HepG2 (cell line): Measurements from ENCODE around the gene ATG2A. TPM values are rescaled to one million over a fixed set of nuclear protein-coding genes. Genes with fewer than 3 reads are reported as not detected.
A peak's percentile ranks its signal among the peaks of the same experiment; 100 is the strongest.

Experiments
- ARNT ChIP-seq: fragments of 450-650 bp; IDR thresholded peaks from 2 replicates; pipeline ENCODE4 v1.6.1; 2017
- MAFK ChIP-seq, 2 experiments: IDR thresholded peaks in 1 of 2; conservative IDR thresholded peaks in 1 of 2; 2 replicates each; pipeline ENCODE4 v1.6.1; 2011; ENCODE audit warnings: improper control_type of control experiment in 2 of 2, low read length in 2 of 2
- NFE2L2 ChIP-seq: fragments of 150-350 bp; IDR thresholded peaks from 2 replicates; pipeline ENCODE4 v1.6.1; 2014; ENCODE audit warnings: low read length
- PPARG ChIP-seq: conservative IDR thresholded peaks from 2 replicates; pipeline ENCODE4 v1.6.1; 2016; ENCODE audit warnings: missing biosample characterization, missing genetic modification reagents
- ZMYM2 ChIP-seq: sonication (generic); formaldehyde crosslinking; IDR thresholded peaks from 2 replicates; pipeline ENCODE4 v1.8.0; 2022; ENCODE audit warnings: mild to moderate bottlenecking, missing genetic modification reagents
- ZSCAN22 ChIP-seq: sonication (generic); formaldehyde crosslinking; IDR thresholded peaks from 2 replicates; pipeline ENCODE4 v1.4.0; 2020; ENCODE audit warnings: mild to moderate bottlenecking, missing genetic modification reagents
- polyA plus RNA-seq, 8 experiments: library from polyadenylated mRNA; depleted of rRNA in 3 of 8; stranded (reverse) in 7 of 8; unstranded in 1 of 8; fragments of >200 nt; fragmentation: Illumina TruSeq in 4 of 8; extraction: Trizol in 4 of 8; gene quantifications; 2 replicates each; pipeline versions ENCODE4 v1.2.1 to v1.2.3, GENCODE V29; 2011 to 2016; ENCODE audit warnings: low read depth in 4 of 8, missing spikeins in 1 of 8, mixed read lengths in 1 of 8; ENCODE audit not compliant: insufficient read depth in 1 of 8
- total RNA-seq, 5 experiments: library from RNA; depleted of rRNA; stranded (reverse); fragments of >200 nt; fragmentation: Illumina TruSeq; extraction: Trizol; gene quantifications; 2 replicates each; pipeline ENCODE4 v1.2.3, GENCODE V29; 2016; ENCODE audit warnings: low read depth in 1 of 5
- TF ChIP-seq, protein P1 (sequence below): sonication (generic); formaldehyde crosslinking; IDR thresholded peaks from 2 replicates; pipeline ENCODE4 v1.4.0; 2020; ENCODE audit warnings: mild to moderate bottlenecking, low read depth, missing genetic modification reagents
- TF ChIP-seq, protein P2 (sequence below): sonication (generic); formaldehyde crosslinking; IDR thresholded peaks from 2 replicates; pipeline ENCODE4 v1.5.0; 2020; ENCODE audit warnings: missing genetic modification reagents
- TF ChIP-seq, protein P3 (sequence below): sonication (generic); formaldehyde crosslinking; IDR thresholded peaks from 2 replicates; pipeline ENCODE4 v1.4.0; 2020; ENCODE audit warnings: low read depth, mild to moderate bottlenecking, missing genetic modification reagents
- TF ChIP-seq, protein P4 (sequence below): sonication (generic); formaldehyde crosslinking; conservative IDR thresholded peaks from 2 replicates; pipeline ENCODE4 v1.4.0; 2020; ENCODE audit warnings: mild to moderate bottlenecking, missing genetic modification reagents, moderate library complexity
- TF ChIP-seq, protein P5 (sequence below): sonication (generic); formaldehyde crosslinking; IDR thresholded peaks from 2 replicates; pipeline ENCODE4 v1.9.0; 2021; ENCODE audit warnings: missing genetic modification reagents, mild to moderate bottlenecking, borderline replicate concordance
- TF ChIP-seq, protein P6 (sequence below): IDR thresholded peaks from 2 replicates; pipeline ENCODE4 v1.6.1; 2012; ENCODE audit warnings: inconsistent platforms
- TF ChIP-seq, protein P7 (sequence below): sonication (generic); formaldehyde crosslinking; IDR thresholded peaks from 2 replicates; pipeline ENCODE4 v1.4.0; 2020; ENCODE audit warnings: mild to moderate bottlenecking, missing genetic modification reagents

ATG2A gene
- total and polyA plus RNA-seq, 2 of the 13 experiments (the other 11 are each of a cell fraction or from before 2014, with no cell fraction given): 6.7 to 8.0 TPM

DNA sequence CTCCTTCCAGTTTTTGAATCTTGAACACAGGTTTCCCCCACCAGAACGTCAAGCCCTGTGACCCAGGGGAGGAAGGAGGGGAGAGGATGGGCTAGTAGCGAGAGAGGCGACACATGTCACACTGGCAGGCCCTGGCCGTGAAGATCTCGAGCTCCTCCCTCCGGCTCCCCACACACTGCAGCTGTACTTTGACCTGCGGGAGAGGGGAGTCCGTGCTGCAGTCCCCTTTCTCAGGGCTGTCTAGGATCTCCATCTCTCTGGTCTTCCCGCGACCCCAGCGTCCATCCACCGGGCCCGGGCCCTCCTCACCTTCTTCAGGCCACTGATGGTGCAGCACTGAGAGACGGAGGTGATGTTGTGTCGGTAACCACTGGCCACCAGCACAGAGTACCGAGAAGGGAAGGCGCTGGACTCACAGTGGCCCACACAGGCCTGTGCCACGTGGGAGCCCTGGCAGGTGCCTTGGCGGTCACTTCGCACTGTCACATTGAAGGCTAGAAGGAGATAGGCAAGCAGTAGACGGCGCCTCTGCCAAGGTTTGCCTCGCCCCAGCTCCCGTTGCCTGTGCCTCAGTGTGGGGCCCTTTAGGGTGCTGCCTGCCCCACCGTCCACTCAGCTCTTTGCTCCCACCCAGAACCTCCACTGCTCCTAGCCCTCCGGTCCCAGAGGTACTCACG lies 17.8 kb upstream of the ATG2A start (continued):
- TF ChIP-seq, protein P1, sequence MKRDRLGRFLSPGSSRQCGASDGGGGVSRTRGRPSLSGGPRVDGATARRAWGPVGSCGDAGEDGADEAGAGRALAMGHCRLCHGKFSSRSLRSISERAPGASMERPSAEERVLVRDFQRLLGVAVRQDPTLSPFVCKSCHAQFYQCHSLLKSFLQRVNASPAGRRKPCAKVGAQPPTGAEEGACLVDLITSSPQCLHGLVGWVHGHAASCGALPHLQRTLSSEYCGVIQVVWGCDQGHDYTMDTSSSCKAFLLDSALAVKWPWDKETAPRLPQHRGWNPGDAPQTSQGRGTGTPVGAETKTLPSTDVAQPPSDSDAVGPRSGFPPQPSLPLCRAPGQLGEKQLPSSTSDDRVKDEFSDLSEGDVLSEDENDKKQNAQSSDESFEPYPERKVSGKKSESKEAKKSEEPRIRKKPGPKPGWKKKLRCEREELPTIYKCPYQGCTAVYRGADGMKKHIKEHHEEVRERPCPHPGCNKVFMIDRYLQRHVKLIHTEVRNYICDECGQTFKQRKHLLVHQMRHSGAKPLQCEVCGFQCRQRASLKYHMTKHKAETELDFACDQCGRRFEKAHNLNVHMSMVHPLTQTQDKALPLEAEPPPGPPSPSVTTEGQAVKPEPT (CRISPR knock-in tag): no peak
- TF ChIP-seq, protein P2, sequence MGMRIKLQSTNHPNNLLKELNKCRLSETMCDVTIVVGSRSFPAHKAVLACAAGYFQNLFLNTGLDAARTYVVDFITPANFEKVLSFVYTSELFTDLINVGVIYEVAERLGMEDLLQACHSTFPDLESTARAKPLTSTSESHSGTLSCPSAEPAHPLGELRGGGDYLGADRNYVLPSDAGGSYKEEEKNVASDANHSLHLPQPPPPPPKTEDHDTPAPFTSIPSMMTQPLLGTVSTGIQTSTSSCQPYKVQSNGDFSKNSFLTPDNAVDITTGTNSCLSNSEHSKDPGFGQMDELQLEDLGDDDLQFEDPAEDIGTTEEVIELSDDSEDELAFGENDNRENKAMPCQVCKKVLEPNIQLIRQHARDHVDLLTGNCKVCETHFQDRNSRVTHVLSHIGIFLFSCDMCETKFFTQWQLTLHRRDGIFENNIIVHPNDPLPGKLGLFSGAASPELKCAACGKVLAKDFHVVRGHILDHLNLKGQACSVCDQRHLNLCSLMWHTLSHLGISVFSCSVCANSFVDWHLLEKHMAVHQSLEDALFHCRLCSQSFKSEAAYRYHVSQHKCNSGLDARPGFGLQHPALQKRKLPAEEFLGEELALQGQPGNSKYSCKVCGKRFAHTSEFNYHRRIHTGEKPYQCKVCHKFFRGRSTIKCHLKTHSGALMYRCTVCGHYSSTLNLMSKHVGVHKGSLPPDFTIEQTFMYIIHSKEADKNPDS (CRISPR knock-in tag): no peak
- TF ChIP-seq, protein P3, sequence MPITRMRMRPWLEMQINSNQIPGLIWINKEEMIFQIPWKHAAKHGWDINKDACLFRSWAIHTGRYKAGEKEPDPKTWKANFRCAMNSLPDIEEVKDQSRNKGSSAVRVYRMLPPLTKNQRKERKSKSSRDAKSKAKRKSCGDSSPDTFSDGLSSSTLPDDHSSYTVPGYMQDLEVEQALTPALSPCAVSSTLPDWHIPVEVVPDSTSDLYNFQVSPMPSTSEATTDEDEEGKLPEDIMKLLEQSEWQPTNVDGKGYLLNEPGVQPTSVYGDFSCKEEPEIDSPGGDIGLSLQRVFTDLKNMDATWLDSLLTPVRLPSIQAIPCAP (CRISPR knock-in tag): no peak
- no peak for TF ChIP-seq NFE2L2
- TF ChIP-seq, protein P4, sequence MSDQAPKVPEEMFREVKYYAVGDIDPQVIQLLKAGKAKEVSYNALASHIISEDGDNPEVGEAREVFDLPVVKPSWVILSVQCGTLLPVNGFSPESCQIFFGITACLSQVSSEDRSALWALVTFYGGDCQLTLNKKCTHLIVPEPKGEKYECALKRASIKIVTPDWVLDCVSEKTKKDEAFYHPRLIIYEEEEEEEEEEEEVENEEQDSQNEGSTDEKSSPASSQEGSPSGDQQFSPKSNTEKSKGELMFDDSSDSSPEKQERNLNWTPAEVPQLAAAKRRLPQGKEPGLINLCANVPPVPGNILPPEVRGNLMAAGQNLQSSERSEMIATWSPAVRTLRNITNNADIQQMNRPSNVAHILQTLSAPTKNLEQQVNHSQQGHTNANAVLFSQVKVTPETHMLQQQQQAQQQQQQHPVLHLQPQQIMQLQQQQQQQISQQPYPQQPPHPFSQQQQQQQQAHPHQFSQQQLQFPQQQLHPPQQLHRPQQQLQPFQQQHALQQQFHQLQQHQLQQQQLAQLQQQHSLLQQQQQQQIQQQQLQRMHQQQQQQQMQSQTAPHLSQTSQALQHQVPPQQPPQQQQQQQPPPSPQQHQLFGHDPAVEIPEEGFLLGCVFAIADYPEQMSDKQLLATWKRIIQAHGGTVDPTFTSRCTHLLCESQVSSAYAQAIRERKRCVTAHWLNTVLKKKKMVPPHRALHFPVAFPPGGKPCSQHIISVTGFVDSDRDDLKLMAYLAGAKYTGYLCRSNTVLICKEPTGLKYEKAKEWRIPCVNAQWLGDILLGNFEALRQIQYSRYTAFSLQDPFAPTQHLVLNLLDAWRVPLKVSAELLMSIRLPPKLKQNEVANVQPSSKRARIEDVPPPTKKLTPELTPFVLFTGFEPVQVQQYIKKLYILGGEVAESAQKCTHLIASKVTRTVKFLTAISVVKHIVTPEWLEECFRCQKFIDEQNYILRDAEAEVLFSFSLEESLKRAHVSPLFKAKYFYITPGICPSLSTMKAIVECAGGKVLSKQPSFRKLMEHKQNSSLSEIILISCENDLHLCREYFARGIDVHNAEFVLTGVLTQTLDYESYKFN (CRISPR knock-in tag): no peak; the same call in 1 of the 2 replicates
- no peak for TF ChIP-seq MAFK (conservative IDR thresholded peaks at IDR 0.05 in 1 of 2, IDR thresholded peaks at IDR 0.05 in 1 of 2; ENCODE audit: low read length in 2 of 2)
- TF ChIP-seq, protein P5, sequence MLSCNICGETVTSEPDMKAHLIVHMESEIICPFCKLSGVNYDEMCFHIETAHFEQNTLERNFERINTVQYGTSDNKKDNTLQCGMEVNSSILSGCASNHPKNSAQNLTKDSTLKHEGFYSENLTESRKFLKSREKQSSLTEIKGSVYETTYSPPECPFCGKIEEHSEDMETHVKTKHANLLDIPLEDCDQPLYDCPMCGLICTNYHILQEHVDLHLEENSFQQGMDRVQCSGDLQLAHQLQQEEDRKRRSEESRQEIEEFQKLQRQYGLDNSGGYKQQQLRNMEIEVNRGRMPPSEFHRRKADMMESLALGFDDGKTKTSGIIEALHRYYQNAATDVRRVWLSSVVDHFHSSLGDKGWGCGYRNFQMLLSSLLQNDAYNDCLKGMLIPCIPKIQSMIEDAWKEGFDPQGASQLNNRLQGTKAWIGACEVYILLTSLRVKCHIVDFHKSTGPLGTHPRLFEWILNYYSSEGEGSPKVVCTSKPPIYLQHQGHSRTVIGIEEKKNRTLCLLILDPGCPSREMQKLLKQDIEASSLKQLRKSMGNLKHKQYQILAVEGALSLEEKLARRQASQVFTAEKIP (CRISPR knock-in tag): no peak
- TF ChIP-seq, protein P6, sequence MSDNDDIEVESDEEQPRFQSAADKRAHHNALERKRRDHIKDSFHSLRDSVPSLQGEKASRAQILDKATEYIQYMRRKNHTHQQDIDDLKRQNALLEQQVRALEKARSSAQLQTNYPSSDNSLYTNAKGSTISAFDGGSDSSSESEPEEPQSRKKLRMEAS: peak; percentile 91
- no peak for TF ChIP-seq ARNT
- TF ChIP-seq ZMYM2 (CRISPR knock-in tag): no peak
- TF ChIP-seq, protein P7, sequence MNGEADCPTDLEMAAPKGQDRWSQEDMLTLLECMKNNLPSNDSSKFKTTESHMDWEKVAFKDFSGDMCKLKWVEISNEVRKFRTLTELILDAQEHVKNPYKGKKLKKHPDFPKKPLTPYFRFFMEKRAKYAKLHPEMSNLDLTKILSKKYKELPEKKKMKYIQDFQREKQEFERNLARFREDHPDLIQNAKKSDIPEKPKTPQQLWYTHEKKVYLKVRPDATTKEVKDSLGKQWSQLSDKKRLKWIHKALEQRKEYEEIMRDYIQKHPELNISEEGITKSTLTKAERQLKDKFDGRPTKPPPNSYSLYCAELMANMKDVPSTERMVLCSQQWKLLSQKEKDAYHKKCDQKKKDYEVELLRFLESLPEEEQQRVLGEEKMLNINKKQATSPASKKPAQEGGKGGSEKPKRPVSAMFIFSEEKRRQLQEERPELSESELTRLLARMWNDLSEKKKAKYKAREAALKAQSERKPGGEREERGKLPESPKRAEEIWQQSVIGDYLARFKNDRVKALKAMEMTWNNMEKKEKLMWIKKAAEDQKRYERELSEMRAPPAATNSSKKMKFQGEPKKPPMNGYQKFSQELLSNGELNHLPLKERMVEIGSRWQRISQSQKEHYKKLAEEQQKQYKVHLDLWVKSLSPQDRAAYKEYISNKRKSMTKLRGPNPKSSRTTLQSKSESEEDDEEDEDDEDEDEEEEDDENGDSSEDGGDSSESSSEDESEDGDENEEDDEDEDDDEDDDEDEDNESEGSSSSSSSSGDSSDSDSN (CRISPR knock-in tag): peak; percentile 46; the same call in 1 of the 2 replicates
- no peak for TF ChIP-seq PPARG
- no peak for TF ChIP-seq ZSCAN22 (CRISPR knock-in tag)
